Liver (tissue), 9 donors: Measurements from ENCODE around the gene CCL27. TPM values are rescaled to one million over a fixed set of nuclear protein-coding genes. Genes with fewer than 3 reads are reported as not detected.
"Not testable (repeated sequence)": the region's sequence is repeated elsewhere in the genome, so short reads cannot be mapped to it uniquely, and the experiment has no call there.

ENCODE experiments used
- DNase-seq: peaks from one replicate; pipeline ENCODE4 v3.0.0-alpha.2; 2017; ENCODE audit warnings: low spot score
- H3K27ac ChIP-seq, 2 donors: one replicate each; pipeline ENCODE4 v1.7.0; 2013; ENCODE audit warnings: inconsistent platforms in 2 of 2, low read length in 2 of 2, control low read depth in 1 of 2, low read depth in 1 of 2, mild to moderate bottlenecking in 1 of 2
- H3K27me3 ChIP-seq, 4 donors: one replicate each; pipeline versions ENCODE4 v1.6.1 to v1.7.0; 2013; ENCODE audit warnings: low read length in 3 of 4, inconsistent platforms in 1 of 4, mild to moderate bottlenecking in 1 of 4, moderate library complexity in 1 of 4; ENCODE audit not compliant: control insufficient read depth in 4 of 4, insufficient read depth in 4 of 4
- H3K36me3 ChIP-seq, 4 donors: one replicate each; pipeline versions ENCODE4 v1.6.1 to v1.7.0; 2013; ENCODE audit warnings: low read length in 3 of 4, mild to moderate bottlenecking in 3 of 4, low read depth in 1 of 4, moderate library complexity in 1 of 4; ENCODE audit not compliant: control insufficient read depth in 4 of 4, insufficient read depth in 3 of 4
- H3K4me1 ChIP-seq, 4 donors: one replicate each; pipeline versions ENCODE4 v1.6.1 to v1.7.0; 2013; ENCODE audit warnings: low read length in 3 of 4, mild to moderate bottlenecking in 3 of 4, moderate library complexity in 1 of 4; ENCODE audit not compliant: control insufficient read depth in 4 of 4, insufficient read depth in 4 of 4
- H3K4me3 ChIP-seq, 3 donors: one replicate each; pipeline versions ENCODE4 v1.6.1 to v1.7.0; 2013; ENCODE audit warnings: low read length in 3 of 3, control low read depth in 1 of 3, low read depth in 1 of 3, mild to moderate bottlenecking in 1 of 3
- H3K9ac ChIP-seq, 2 donors: one replicate each; pipeline ENCODE4 v1.7.0; 2013; ENCODE audit warnings: low read length in 2 of 2, mild to moderate bottlenecking in 2 of 2, moderate library complexity in 2 of 2, control low read depth in 1 of 2, low read depth in 1 of 2
- H3K9me3 ChIP-seq, 4 donors: one replicate each; pipeline versions ENCODE4 v1.6.1 to v1.7.0; 2013; ENCODE audit warnings: low read length in 3 of 4; ENCODE audit not compliant: control insufficient read depth in 4 of 4
- ATF3 ChIP-seq: IDR thresholded peaks from 2 replicates; pipeline ENCODE4 v1.6.1; 2016; ENCODE audit warnings: antibody characterized with exemption
- CTCF ChIP-seq: fragments of 150-350 bp; IDR thresholded peaks from 2 replicates; pipeline ENCODE4 v1.5.1; 2017; ENCODE audit warnings: improper control_type of control experiment, low read depth, low read length; ENCODE audit not compliant: missing input control
- FOXA1 ChIP-seq: IDR thresholded peaks from 2 replicates; pipeline ENCODE4 v1.6.1; 2016; ENCODE audit warnings: antibody characterized with exemption
- GABPA ChIP-seq, 2 donors: IDR thresholded peaks in 1 of 2; conservative IDR thresholded peaks in 1 of 2; 2 replicates each; pipeline ENCODE4 v1.6.1; 2016; ENCODE audit warnings: antibody characterized with exemption in 2 of 2, mild to moderate bottlenecking in 1 of 2, moderate library complexity in 1 of 2
- HNF4A ChIP-seq, 2 donors: conservative IDR thresholded peaks; 2 replicates each; pipeline ENCODE4 v1.6.1; 2016; ENCODE audit warnings: antibody characterized with exemption in 2 of 2, mild to moderate bottlenecking in 2 of 2
- HNF4G ChIP-seq: IDR thresholded peaks from 2 replicates; pipeline ENCODE4 v1.6.1; 2016; ENCODE audit warnings: antibody characterized with exemption
- JUND ChIP-seq, 2 donors: IDR thresholded peaks; 2 replicates each; pipeline ENCODE4 v1.6.1; 2016; ENCODE audit warnings: antibody characterized with exemption in 2 of 2
- MAX ChIP-seq: IDR thresholded peaks from 2 replicates; pipeline ENCODE4 v1.6.1; 2016; ENCODE audit warnings: antibody characterized with exemption
- NR2F2 ChIP-seq: IDR thresholded peaks from 2 replicates; pipeline ENCODE4 v1.6.1; 2016; ENCODE audit warnings: antibody characterized with exemption
- RAD21 ChIP-seq, 2 donors: IDR thresholded peaks; 2 replicates each; pipeline ENCODE4 v1.6.1; 2016; ENCODE audit warnings: antibody characterized with exemption in 2 of 2, mild to moderate bottlenecking in 2 of 2
- REST ChIP-seq: IDR thresholded peaks from 2 replicates; pipeline ENCODE4 v1.6.1; 2016; ENCODE audit warnings: antibody characterized with exemption, mild to moderate bottlenecking
- SP1 ChIP-seq: IDR thresholded peaks from 2 replicates; pipeline ENCODE4 v1.6.1; 2018; ENCODE audit warnings: antibody characterized with exemption, mild to moderate bottlenecking
- YY1 ChIP-seq: IDR thresholded peaks from 2 replicates; pipeline ENCODE4 v1.6.1; 2016; ENCODE audit warnings: antibody characterized with exemption, mild to moderate bottlenecking
- ZBTB33 ChIP-seq: IDR thresholded peaks from 2 replicates; pipeline ENCODE4 v1.6.1; 2016; ENCODE audit warnings: antibody characterized with exemption
- WGBS: extraction: QIAGEN DNeasy Blood & Tissue Kit; methylation state at CpG from one replicate; pipeline ENCODE4 v1.1.7; 2013; 5-methylcytosine and 5-hydroxymethylcytosine counted together
- polyA plus RNA-seq, 2 donors: library from polyadenylated mRNA; stranded (reverse) in 1 of 2; unstranded in 1 of 2; fragments of 200-250 nt in 1 of 2; fragments of >200 nt in 1 of 2; fragmentation: Nextera tagmentation in 1 of 2; extraction: Ambion mirVana in 1 of 2; gene quantifications; one replicate each; pipeline versions ENCODE4 v1.2.1 to v1.2.3, GENCODE V29; 2013 to 2015
- total RNA-seq, 2 donors: library from RNA; depleted of rRNA; stranded (reverse); fragments of >200 nt; gene quantifications; one replicate each; pipeline ENCODE4 v1.2.3, GENCODE V29; 2014
- donor health status: healthy.
- donor health status: healthy.
- donor health status: healthy.
- donor health status: healthy.
- donor health status: healthy.

The CCL27 gene
- total and polyA plus RNA-seq, 4 donors: not detected

- 98% methylated on average over 1 of the region's 1 CpG for WGBS
- TF ChIP-seq SP1: no peak
- TF ChIP-seq YY1: no peak
- no peak for TF ChIP-seq HNF4A (conservative IDR thresholded peaks at IDR 0.05)
- TF ChIP-seq NR2F2: no peak
- no peak for TF ChIP-seq JUND (IDR thresholded peaks at IDR 0.05)
- TF ChIP-seq CTCF: no peak
- no peak for TF ChIP-seq HNF4G
- no peak for TF ChIP-seq REST
- TF ChIP-seq ZBTB33: no peak
- TF ChIP-seq MAX: no peak
- TF ChIP-seq FOXA1: no peak
- no peak for TF ChIP-seq GABPA (IDR thresholded peaks at IDR 0.05 in 1 of 2, conservative IDR thresholded peaks at IDR 0.05 in 1 of 2)
- TF ChIP-seq RAD21 (IDR thresholded peaks at IDR 0.05): no peak
- TF ChIP-seq ATF3: no peak
- H3K27ac ChIP-seq: no peak overlapping the region
- no peak overlapping the region for H3K9ac ChIP-seq
- DNase-seq: no peak
- H3K36me3 ChIP-seq: no peaks in the 10 kb centered on the region
- H3K9me3 ChIP-seq: no peaks in the 10 kb centered on the region
- no peaks in the 10 kb centered on the region for H3K27me3 ChIP-seq
- peaks cover 18 to 54% (median 44%) of the 10 kb centered on the region in 4 donors for H3K4me1 ChIP-seq
- no peak overlapping the region for H3K4me3 ChIP-seq
Observed at GRCh38 chr9:34642679-34643078, 19.8 kb downstream of the CCL27 start.

GRCh38 chr9:34639322-34639721, 23.1 kb downstream of the CCL27 start:
- not testable (repeated sequence) for H3K27ac ChIP-seq, H3K36me3 ChIP-seq, H3K9me3 ChIP-seq, H3K27me3 ChIP-seq, DNase-seq, H3K4me3 ChIP-seq, H3K9ac ChIP-seq
- WGBS: 90% methylated on average over 8 of the region's 8 CpGs
- H3K4me1 ChIP-seq: peaks cover 14 to 48% (median 42%) of the 10 kb centered on the region in 4 donors
